ENCODE results near the gene INPP5F. TPM values are rescaled to one million over a fixed set of nuclear protein-coding genes. Genes with fewer than 3 reads are reported as not detected.

The INPP5F gene
- total and polyA plus RNA-seq, 10 of the 15 experiments (the other 5 are each of a cell fraction or from before 2014, with no cell fraction given) = 6.0 to 49.3 (median 34.3) TPM

DNA sequence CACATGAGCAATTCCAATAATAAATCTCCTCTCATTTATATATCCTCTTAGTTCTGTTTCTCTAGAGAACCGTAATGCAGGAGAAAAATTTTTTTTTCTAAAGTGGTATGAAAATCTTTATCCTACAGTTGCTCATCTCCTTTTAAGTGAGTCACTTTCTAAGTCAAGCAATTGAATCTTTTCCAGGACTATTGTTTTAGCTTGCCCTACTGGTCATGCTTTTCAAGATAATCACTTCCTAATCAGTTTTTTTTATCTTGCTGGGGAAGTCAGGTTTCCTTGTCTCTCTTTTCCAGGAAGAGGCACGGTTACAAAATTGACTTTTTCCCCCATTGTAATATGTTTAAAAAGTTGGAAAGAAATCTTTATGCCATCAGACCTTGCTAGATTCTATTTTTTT is 44.0 kb downstream of the INPP5F start:
- H2AFZ ChIP-seq (ENCODE audit: control insufficient read depth, low read depth, low read length) = no peak overlapping the region
- no peaks in the 10 kb centered on the region for H3K9me3 ChIP-seq (replicated peaks; ENCODE audit: control insufficient read depth, insufficient read depth, low read length)
- ChIA-PET RAD21 (ENCODE audit: unreplicated experiment) (interaction anchor here (0.8 to 1.3 kb wide), 2 partner anchors 32 to 89 kb away, joined by 3 read pairs; no protein-coding TSS in a partner anchor), SMC1A (ENCODE audit: uncharacterized antibody, unreplicated experiment) (interaction anchor here (1.0 to 5.1 kb wide), 6 partner anchors 12 to 100 kb away, joined by 4 to 27 read pairs (median 12); no protein-coding TSS in a partner anchor), POLR2A (interaction anchor here (1.3 to 1.4 kb wide), 2 partner anchors 10 to 12 kb away, joined by 4 to 8 read pairs; no protein-coding TSS in a partner anchor), CTCF (interaction anchor here (1.0 to 4.0 kb wide), 6 partner anchors 12 to 168 kb away, joined by 4 to 18 read pairs (median 5); no protein-coding TSS in a partner anchor)
- intact Hi-C loops (cut with micrococcal nuclease; ENCODE audit: unreplicated experiment) (no loop called here), in situ Hi-C loops (cut with MboI) (no loop called here)
- H3K79me2 ChIP-seq (ENCODE audit: control insufficient read depth, insufficient read depth, low read length) = no peaks in the 10 kb centered on the region
- FAIRE-seq (no peak), DNase-seq (ENCODE audit: low read depth, low spot score) (no peak), ATAC-seq (no peak)
- TF ChIP-seq, protein P1, sequence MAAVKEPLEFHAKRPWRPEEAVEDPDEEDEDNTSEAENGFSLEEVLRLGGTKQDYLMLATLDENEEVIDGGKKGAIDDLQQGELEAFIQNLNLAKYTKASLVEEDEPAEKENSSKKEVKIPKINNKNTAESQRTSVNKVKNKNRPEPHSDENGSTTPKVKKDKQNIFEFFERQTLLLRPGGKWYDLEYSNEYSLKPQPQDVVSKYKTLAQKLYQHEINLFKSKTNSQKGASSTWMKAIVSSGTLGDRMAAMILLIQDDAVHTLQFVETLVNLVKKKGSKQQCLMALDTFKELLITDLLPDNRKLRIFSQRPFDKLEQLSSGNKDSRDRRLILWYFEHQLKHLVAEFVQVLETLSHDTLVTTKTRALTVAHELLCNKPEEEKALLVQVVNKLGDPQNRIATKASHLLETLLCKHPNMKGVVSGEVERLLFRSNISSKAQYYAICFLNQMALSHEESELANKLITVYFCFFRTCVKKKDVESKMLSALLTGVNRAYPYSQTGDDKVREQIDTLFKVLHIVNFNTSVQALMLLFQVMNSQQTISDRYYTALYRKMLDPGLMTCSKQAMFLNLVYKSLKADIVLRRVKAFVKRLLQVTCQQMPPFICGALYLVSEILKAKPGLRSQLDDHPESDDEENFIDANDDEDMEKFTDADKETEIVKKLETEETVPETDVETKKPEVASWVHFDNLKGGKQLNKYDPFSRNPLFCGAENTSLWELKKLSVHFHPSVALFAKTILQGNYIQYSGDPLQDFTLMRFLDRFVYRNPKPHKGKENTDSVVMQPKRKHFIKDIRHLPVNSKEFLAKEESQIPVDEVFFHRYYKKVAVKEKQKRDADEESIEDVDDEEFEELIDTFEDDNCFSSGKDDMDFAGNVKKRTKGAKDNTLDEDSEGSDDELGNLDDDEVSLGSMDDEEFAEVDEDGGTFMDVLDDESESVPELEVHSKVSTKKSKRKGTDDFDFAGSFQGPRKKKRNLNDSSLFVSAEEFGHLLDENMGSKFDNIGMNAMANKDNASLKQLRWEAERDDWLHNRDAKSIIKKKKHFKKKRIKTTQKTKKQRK (IDR thresholded peaks at IDR 0.05; ENCODE audit: low read depth, low read length) = no peak
- TF ChIP-seq ETV6 (conservative IDR thresholded peaks at IDR 0.05 in 1 of 2, IDR thresholded peaks at IDR 0.05 in 1 of 2; ENCODE audit: borderline replicate concordance in 1 of 2, low read depth in 1 of 2) (no peak), ATF7 (IDR thresholded peaks at IDR 0.05; ENCODE audit: low read depth) (no peak), YY1 (IDR thresholded peaks at IDR 0.05; ENCODE audit: low read depth, low read length) (no peak), NR2F1 (conservative IDR thresholded peaks at IDR 0.05) (no peak), ZBED1 (IDR thresholded peaks at IDR 0.05; ENCODE audit: borderline replicate concordance) (no peak), NFYB (IDR thresholded peaks at IDR 0.05; ENCODE audit: insufficient read depth, low read depth, low read length) (no peak), SREBF2 (IDR thresholded peaks at IDR 0.05; ENCODE audit: low read length) (no peak), LARP7 (IDR thresholded peaks at IDR 0.05) (no peak), CHD1 (IDR thresholded peaks at IDR 0.05; ENCODE audit: low read depth, low read length) (no peak), CBFB (IDR thresholded peaks at IDR 0.05; ENCODE audit: low read depth) (no peak), STAT3 (IDR thresholded peaks at IDR 0.05; ENCODE audit: low read depth, low read length) (no peak), MYB (IDR thresholded peaks at IDR 0.05; ENCODE audit: borderline replicate concordance, low read depth, low read length) (no peak), IKZF2 (IDR thresholded peaks at IDR 0.05) (no peak), NRF1 (conservative IDR thresholded peaks at IDR 0.05; ENCODE audit: low read depth, low read length) (no peak), NR2C2 (IDR thresholded peaks at IDR 0.05; ENCODE audit: borderline replicate concordance, control insufficient read depth, insufficient read length, low read depth) (no peak)
- TF ChIP-seq, protein P2, sequence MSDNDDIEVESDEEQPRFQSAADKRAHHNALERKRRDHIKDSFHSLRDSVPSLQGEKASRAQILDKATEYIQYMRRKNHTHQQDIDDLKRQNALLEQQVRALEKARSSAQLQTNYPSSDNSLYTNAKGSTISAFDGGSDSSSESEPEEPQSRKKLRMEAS (IDR thresholded peaks at IDR 0.05; ENCODE audit: low read depth, low read length) = no peak
- TF ChIP-seq, protein P3, sequence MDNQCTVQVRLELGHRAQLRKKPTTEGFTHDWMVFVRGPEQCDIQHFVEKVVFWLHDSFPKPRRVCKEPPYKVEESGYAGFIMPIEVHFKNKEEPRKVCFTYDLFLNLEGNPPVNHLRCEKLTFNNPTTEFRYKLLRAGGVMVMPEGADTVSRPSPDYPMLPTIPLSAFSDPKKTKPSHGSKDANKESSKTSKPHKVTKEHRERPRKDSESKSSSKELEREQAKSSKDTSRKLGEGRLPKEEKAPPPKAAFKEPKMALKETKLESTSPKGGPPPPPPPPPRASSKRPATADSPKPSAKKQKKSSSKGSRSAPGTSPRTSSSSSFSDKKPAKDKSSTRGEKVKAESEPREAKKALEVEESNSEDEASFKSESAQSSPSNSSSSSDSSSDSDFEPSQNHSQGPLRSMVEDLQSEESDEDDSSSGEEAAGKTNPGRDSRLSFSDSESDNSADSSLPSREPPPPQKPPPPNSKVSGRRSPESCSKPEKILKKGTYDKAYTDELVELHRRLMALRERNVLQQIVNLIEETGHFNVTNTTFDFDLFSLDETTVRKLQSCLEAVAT (IDR thresholded peaks at IDR 0.05) = no peak
- no peaks in the 10 kb centered on the region for H3K4me1 ChIP-seq (ENCODE audit: control insufficient read depth, insufficient read depth, low read length)
- H3K4me2 ChIP-seq (ENCODE audit: control insufficient read depth, insufficient read depth) = no peak overlapping the region
- 93% methylated on average over 2 of the region's 2 CpGs for WGBS (ENCODE audit: insufficient coverage, insufficient replicate concordance, low lambda C conversion rate, missing lambda C conversion rate)
- H4K20me1 ChIP-seq (ENCODE audit: control insufficient read depth, insufficient read depth) = no peaks in the 10 kb centered on the region
- no TSS peak for BruUV-seq (replicated peaks)
- H3K4me3 ChIP-seq = no peak overlapping the region
- H3K36me3 ChIP-seq (ENCODE audit: control insufficient read depth in 2 of 2, insufficient read depth in 2 of 2, low read length in 1 of 2) = peaks cover 0 to 3% of the 10 kb centered on the region in 2 experiments; a peak in 2 of 4 replicates
- no peak overlapping the region for H3K27ac ChIP-seq (ENCODE audit: control insufficient read depth, insufficient read depth)
- H3K27me3 ChIP-seq (replicated peaks in 1 of 2; ENCODE audit: control insufficient read depth in 2 of 2, insufficient read depth in 2 of 2, low read length in 1 of 2) = no peaks in the 10 kb centered on the region
- H3K9ac ChIP-seq (ENCODE audit: control insufficient read depth, insufficient read depth, low read length) = no peak overlapping the region
